HG03039 (cell line): ENCODE measurements around the gene DNAAF2.
"Not testable (repeated sequence)": the region's sequence is repeated elsewhere in the genome, so short reads cannot be mapped to it uniquely, and the experiment has no call there.

Experiments
- ATAC-seq: cut with Tn5 transposase; IDR thresholded peaks from one replicate; pipeline ENCODE4 v1.9.1; 2021; ENCODE audit warnings: mild to moderate bottlenecking, moderate library complexity; ENCODE audit not compliant: unreplicated experiment

The DNAAF2 gene

DNA sequence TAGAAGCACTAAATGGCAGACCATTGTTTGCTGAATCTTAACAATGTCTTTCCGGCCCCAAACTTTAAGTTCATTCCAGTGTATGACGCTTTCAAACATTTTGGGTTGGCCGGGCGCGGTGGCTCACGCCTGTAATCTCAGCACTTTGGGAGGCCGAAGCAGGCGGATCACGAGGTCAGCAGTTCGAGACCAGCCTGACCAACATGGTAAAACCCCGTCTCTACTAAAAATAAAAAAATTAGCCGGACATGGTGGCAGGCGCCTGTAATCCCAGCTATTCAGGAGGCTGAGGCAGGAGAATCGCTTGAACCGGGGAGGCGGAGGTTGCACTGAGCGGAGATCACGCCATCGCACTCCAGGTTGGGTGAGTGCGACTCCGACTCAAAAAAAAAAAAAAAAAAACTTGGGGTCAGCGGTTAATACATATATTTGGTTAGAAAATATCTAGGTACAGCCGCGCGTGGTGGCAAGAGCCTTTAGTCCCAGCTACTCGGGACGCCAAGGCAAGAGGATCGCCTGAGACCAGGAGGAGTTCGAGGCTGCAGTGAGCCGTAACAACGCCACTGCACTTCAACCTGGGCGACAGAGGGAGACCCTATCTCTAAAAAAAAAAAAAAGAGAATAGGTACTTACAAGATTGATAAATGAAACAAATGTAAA lies 49.9 kb downstream of the DNAAF2 start:
- not testable (repeated sequence) for ATAC-seq

DNA sequence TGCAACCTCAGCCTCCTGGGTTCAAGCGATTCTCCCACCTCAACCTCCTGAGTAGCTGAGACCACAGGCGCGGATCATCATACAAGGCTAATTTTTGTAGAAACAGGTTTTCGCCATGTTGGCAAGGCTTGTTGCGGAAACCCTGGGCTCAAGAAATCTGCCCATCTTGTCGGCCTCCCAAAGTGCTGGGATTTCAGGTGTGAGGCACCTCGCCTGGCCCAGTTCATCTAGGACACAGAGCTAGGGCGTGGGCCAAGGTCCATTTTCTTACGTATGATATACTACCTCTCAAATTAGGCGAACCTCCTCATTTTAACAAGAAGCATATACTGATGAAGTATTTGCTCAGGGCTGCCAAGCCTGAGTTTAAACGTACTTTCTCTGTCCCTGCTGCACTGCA lies 51.0 kb downstream of the DNAAF2 start:
- no peak for ATAC-seq

DNA sequence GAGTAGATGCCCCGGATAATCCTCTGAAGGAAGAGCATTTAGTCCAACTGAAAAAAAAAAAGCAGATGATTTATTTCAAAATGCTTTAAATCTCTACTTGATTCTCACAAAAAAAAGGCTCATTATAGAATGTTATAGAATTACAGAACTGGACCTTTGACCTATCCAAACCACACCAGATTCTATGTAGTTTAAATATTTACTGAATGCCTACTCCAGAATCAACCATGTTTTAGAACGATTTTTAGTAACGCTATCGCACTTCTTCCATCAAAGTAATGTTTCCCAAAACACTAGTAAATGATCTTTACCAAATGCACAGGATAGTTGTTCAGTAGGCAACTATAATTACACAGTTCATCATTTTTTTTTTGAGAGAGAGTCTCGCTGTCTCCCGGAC lies 51.4 kb downstream of the DNAAF2 start:
- ATAC-seq: no peak

DNA sequence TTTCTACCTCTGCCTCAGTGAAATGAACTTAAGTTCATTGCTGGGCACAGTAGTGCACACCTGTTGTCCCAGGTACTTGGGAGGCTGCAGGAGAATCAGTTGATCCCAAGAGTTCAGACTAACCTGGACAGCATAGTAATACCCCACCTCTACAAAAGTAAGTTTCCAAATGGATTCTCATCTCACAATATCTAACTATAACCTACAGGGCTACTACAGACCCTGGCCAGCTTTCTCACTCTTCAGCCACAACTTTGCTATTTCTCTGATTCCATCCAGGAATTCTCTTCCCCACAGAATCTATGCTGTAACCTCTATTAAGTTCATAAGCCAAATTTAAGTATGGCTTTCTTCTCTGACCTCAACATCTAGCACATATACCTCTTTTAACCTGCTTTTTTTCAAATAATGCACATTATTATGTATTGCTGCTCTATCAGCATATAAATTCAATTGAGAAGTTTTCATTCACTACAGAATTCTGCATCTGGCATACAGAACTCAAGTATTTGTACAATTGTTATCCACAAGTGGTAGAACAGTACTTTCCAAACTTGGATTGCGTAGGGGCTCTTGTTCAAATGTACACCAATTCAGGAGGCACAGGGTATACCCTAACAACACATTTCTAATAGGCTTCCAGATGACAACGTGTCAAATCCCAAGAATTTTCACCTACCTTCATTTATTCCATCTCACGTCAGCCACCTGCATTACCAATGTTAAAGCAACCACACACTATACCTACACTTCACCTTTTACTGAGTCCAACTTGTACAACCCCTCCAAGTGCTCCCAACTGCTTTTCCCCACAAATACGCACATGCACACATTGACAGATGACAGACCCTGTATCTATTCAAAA lies 52.7 kb downstream of the DNAAF2 start:
- ATAC-seq: no peak

DNA sequence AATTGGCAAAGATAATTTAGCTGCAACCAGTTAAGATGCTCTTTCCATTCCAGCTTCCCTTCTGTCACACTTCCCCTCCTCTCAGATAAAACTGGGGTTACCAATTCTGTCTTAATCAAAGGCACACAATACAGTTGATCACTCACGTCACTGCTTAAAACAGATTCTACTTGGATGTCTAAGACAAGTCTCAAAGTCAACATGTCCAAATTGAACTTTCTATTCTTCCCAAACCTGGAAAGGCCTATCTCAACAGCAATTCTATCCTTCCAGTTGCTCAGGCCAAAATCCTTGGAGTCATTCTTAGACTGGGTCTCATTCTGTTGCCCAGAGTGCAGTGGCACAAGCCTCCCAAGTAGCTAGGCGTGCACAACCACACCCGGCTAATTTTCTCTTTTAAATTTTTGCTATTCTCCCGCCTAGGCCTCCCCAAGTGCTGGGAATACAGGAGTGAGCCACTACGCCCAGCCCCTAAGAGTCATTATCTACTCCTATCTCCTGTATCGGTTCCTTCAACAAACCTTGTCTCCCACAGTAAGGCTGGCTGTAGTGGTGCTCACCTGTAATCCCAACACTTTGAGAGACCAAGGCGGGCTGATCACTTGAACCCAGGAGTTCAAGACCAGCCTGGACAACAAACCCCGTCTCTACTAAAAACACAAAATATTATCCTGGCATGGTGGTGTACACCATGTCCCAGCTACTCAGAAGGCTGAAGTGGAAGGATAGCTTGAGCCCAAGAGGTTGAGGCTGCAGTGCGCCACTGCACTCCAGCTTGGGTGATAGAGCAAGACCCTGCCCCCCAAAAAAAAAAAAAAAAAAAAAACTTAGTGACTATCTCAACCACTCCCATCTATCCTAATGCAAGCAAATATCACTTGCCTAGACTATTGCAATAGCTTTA lies 53.6 kb downstream of the DNAAF2 start:
- ATAC-seq: no peak

DNA sequence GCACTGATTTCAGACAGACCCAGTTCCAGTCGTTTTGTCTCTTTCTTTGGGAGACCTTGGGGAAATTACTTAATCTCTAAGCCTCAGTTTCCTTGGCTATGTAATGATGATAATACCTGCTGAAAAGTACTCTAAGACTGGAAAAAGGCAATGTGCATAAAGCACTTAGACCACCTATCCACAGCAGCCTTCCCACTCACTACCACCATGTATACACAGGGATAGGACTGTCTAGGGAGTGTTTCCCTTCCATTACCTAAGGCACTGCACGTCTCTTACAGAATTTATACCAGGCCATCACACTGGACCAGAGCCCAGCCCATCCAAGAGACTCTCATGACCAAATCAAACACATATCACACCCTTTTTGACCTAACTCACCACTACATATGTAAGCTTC lies 55.2 kb downstream of the DNAAF2 start:
- no peak for ATAC-seq

DNA sequence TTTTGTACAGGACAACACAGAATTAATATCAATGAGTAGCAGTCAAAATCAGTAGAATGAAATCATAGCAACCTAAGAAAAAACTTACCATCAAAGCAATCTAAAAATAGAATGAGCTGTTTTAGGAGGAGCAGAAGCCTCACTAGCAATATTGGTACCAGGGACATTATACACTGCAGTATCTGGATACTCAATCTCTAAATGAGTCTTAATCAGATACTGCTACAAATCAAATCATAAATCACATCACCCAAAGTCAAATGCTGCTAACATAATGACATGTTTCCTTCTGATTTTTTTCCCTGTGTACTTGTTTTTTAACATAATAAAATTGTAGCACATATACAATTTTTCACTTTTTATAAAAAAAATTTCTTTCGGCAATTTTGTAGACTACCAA lies 56.9 kb downstream of the DNAAF2 start:
- ATAC-seq: no peak
